DMS153 (cell line): ENCODE results near the gene GRIK4.
"Not testable (repeated sequence)": the region's sequence is repeated elsewhere in the genome, so short reads cannot be mapped to it uniquely, and the experiment has no call there.

ENCODE experiments used
- DNase-seq: peaks from one replicate; lab custom pipeline; 2025; lab: John Stamatoyannopoulos, UW

The GRIK4 gene

GRCh38 chr11:120606211-120607010 lies 94.9 kb downstream of the GRIK4 start:
- DNase-seq, result no peak

GRCh38 chr11:120608061-120608460 lies 96.5 kb downstream of the GRIK4 start:
- DNase-seq, result no peak

GRCh38 chr11:120608760-120609211 lies 97.2 kb downstream of the GRIK4 start:
- DNase-seq, result no peak

- no peak for DNase-seq
These were observed 98.6 kb downstream of the GRIK4 start for GRCh38 chr11:120610111-120610510.

- DNase-seq, result no peak
These were observed 100.0 kb downstream of the GRIK4 start for GRCh38 chr11:120611581-120611980.

GRCh38 chr11:120612513-120613263 lies 101.1 kb downstream of the GRIK4 start:
- no peak for DNase-seq

GRCh38 chr11:120613264-120614226 lies 102.0 kb downstream of the GRIK4 start:
- no peak for DNase-seq

GRCh38 chr11:120615391-120615790 lies 103.8 kb downstream of the GRIK4 start:
- DNase-seq, result no peak

- no peak for DNase-seq
These were observed 106.9 kb downstream of the GRIK4 start for GRCh38 chr11:120618399-120618798.

- DNase-seq, result no peak
These were observed 110.8 kb downstream of the GRIK4 start for GRCh38 chr11:120622189-120622875.

GRCh38 chr11:120624992-120625391 lies 113.4 kb downstream of the GRIK4 start:
- not testable (repeated sequence) for DNase-seq

- DNase-seq, result no peak
These were observed 114.0 kb downstream of the GRIK4 start for GRCh38 chr11:120625565-120625964.

GRCh38 chr11:120626791-120627190 lies 115.2 kb downstream of the GRIK4 start:
- DNase-seq, result no peak

GRCh38 chr11:120627327-120628163 lies 116.0 kb downstream of the GRIK4 start:
- DNase-seq, result no peak

- DNase-seq, result no peak
These were observed 118.0 kb downstream of the GRIK4 start for GRCh38 chr11:120629407-120630080.

- DNase-seq, result no peak
These were observed 118.6 kb downstream of the GRIK4 start for GRCh38 chr11:120630122-120630521.

GRCh38 chr11:120632579-120632978 lies 121.0 kb downstream of the GRIK4 start:
- DNase-seq, result no peak

- no peak for DNase-seq
These were observed 122.3 kb downstream of the GRIK4 start for GRCh38 chr11:120633616-120634393.

- DNase-seq, result no peak
These were observed 123.2 kb downstream of the GRIK4 start for GRCh38 chr11:120634706-120635105.
